Measurements from ENCODE around the gene LGALS3BP.

DNA sequence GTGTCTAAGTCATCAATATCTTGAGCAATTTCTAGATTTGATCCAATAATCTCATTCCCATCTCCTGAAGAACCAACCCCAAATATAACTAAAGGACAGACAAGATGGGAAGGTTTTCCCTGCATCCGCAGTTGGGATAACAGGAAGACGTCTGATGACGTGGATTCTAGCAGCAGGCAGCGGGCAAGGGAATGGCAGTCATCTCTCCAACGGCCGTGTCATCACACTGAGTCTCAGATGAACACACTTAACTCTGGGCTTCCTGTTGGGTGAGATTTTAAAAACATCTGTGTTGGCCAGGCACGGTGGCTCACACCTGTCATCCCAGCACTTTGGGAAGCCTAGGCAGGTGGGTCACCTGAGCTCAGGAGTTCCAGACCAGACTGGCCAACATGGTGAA lies 33.6 kb downstream of the LGALS3BP start:
- TF ChIP-seq CTCF (IDR thresholded peaks at IDR 0.05) (no peak), POLR2A (IDR thresholded peaks at IDR 0.05) (no peak)
